ENCODE measurements around the gene LHPP.

LHPP gene

GRCh38 chr10:124594240-124594639 is 132.6 kb downstream of the LHPP start:
- Histone ChIP-seq H3K56ac (ENCODE audit: low read length) (no peak overlapping the region), H3K4me2 (ENCODE audit: low read length) (no peak overlapping the region), H2BK15ac (replicated peaks; ENCODE audit: low read depth) (no peak overlapping the region), H4K8ac (ENCODE audit: low read depth, low read length) (no peak overlapping the region), H3K4ac (ENCODE audit: low read depth, low read length) (no peak overlapping the region), H3K79me2 (ENCODE audit: control insufficient read depth, insufficient read depth, low read length) (no peaks in the 10 kb centered on the region), H3K79me1 (ENCODE audit: low read length) (no peaks in the 10 kb centered on the region), H3K27ac (ENCODE audit: low read depth, low read length) (no peak overlapping the region), H3K4me3 (ENCODE audit: low read length) (no peak overlapping the region), H3K27me3 (ENCODE audit: insufficient read depth, low read length, poor library complexity) (no peaks in the 10 kb centered on the region), H4K5ac (ENCODE audit: low read length) (no peak overlapping the region), H3K18ac (ENCODE audit: low read length) (no peak overlapping the region), H2BK5ac (ENCODE audit: low read length) (no peak overlapping the region), H2BK120ac (ENCODE audit: low read depth, low read length) (no peak overlapping the region), H3K9ac (ENCODE audit: low read length) (no peak overlapping the region), H2AK5ac (ENCODE audit: low read length) (no peak overlapping the region), H3K4me1 (ENCODE audit: control insufficient read depth, low read depth, low read length) (no peaks in the 10 kb centered on the region), H3K23ac (ENCODE audit: low read length) (no peak overlapping the region), H3K36me3 (ENCODE audit: control insufficient read depth, insufficient read depth, low read length) (no peaks in the 10 kb centered on the region)
- DNase-seq, result no peak
- WGBS (ENCODE audit: extremely low coverage, insufficient coverage, low lambda C conversion rate), result no CpG with 5 or more reads among the region's 6 CpGs

- Histone ChIP-seq H2BK5ac (ENCODE audit: low read length) (no peak overlapping the region), H3K56ac (ENCODE audit: low read length) (no peak overlapping the region), H3K4me3 (ENCODE audit: low read length) (no peak overlapping the region), H2AK5ac (ENCODE audit: low read length) (no peak overlapping the region), H2BK120ac (ENCODE audit: low read depth, low read length) (no peak overlapping the region), H3K27ac (ENCODE audit: low read depth, low read length) (no peak overlapping the region), H3K79me2 (ENCODE audit: control insufficient read depth, insufficient read depth, low read length) (no peaks in the 10 kb centered on the region), H3K18ac (ENCODE audit: low read length) (no peak overlapping the region), H3K4ac (ENCODE audit: low read depth, low read length) (no peak overlapping the region), H3K36me3 (ENCODE audit: control insufficient read depth, insufficient read depth, low read length) (no peaks in the 10 kb centered on the region), H3K79me1 (ENCODE audit: low read length) (no peaks in the 10 kb centered on the region), H2BK15ac (replicated peaks; ENCODE audit: low read depth) (no peak overlapping the region), H3K27me3 (ENCODE audit: insufficient read depth, low read length, poor library complexity) (no peaks in the 10 kb centered on the region), H4K5ac (ENCODE audit: low read length) (no peak overlapping the region), H3K9ac (ENCODE audit: low read length) (no peak overlapping the region), H3K23ac (ENCODE audit: low read length) (no peak overlapping the region), H3K4me1 (ENCODE audit: control insufficient read depth, low read depth, low read length) (no peaks in the 10 kb centered on the region), H4K8ac (ENCODE audit: low read depth, low read length) (no peak overlapping the region), H3K4me2 (ENCODE audit: low read length) (no peak overlapping the region)
- no CpG with 5 or more reads among the region's 9 CpGs for WGBS (ENCODE audit: extremely low coverage, insufficient coverage, low lambda C conversion rate)
- no peak for DNase-seq
Observed at GRCh38 chr10:124595143-124595883, 133.7 kb downstream of the LHPP start.

- no peak overlapping the region for H3K4me2 ChIP-seq (ENCODE audit: low read length)
- H3K56ac ChIP-seq (ENCODE audit: low read length), result no peak overlapping the region
- H3K27ac ChIP-seq (ENCODE audit: low read depth, low read length), result no peak overlapping the region
- no peak overlapping the region for H3K9ac ChIP-seq (ENCODE audit: low read length)
- no peak overlapping the region for H2BK15ac ChIP-seq (replicated peaks; ENCODE audit: low read depth)
- WGBS (ENCODE audit: extremely low coverage, insufficient coverage, low lambda C conversion rate), result no CpG with 5 or more reads among the region's 18 CpGs
- H3K4me3 ChIP-seq (ENCODE audit: low read length), result no peak overlapping the region
- no peak overlapping the region for H3K23ac ChIP-seq (ENCODE audit: low read length)
- no peak overlapping the region for H2AK5ac ChIP-seq (ENCODE audit: low read length)
- H4K8ac ChIP-seq (ENCODE audit: low read depth, low read length), result no peak overlapping the region
- H3K4me1 ChIP-seq (ENCODE audit: control insufficient read depth, low read depth, low read length), result no peaks in the 10 kb centered on the region
- no peaks in the 10 kb centered on the region for H3K79me1 ChIP-seq (ENCODE audit: low read length)
- H3K27me3 ChIP-seq (ENCODE audit: insufficient read depth, low read length, poor library complexity), result no peaks in the 10 kb centered on the region
- H3K4ac ChIP-seq (ENCODE audit: low read depth, low read length), result no peak overlapping the region
- no peak overlapping the region for H3K18ac ChIP-seq (ENCODE audit: low read length)
- no peaks in the 10 kb centered on the region for H3K36me3 ChIP-seq (ENCODE audit: control insufficient read depth, insufficient read depth, low read length)
- no peak overlapping the region for H2BK120ac ChIP-seq (ENCODE audit: low read depth, low read length)
- no peak for DNase-seq
- no peaks in the 10 kb centered on the region for H3K79me2 ChIP-seq (ENCODE audit: control insufficient read depth, insufficient read depth, low read length)
- H4K5ac ChIP-seq (ENCODE audit: low read length), result no peak overlapping the region
- H2BK5ac ChIP-seq (ENCODE audit: low read length), result no peak overlapping the region
Observed at GRCh38 chr10:124596116-124596785, 134.6 kb downstream of the LHPP start.

- Histone ChIP-seq H3K4me2 (ENCODE audit: low read length) (no peak overlapping the region), H3K4me3 (ENCODE audit: low read length) (no peak overlapping the region), H3K23ac (ENCODE audit: low read length) (no peak overlapping the region), H3K79me2 (ENCODE audit: control insufficient read depth, insufficient read depth, low read length) (no peaks in the 10 kb centered on the region), H2BK120ac (ENCODE audit: low read depth, low read length) (no peak overlapping the region), H3K36me3 (ENCODE audit: control insufficient read depth, insufficient read depth, low read length) (no peaks in the 10 kb centered on the region), H3K27me3 (ENCODE audit: insufficient read depth, low read length, poor library complexity) (no peaks in the 10 kb centered on the region), H4K5ac (ENCODE audit: low read length) (no peak overlapping the region), H3K9ac (ENCODE audit: low read length) (no peak overlapping the region), H3K56ac (ENCODE audit: low read length) (no peak overlapping the region), H3K4me1 (ENCODE audit: control insufficient read depth, low read depth, low read length) (no peaks in the 10 kb centered on the region), H3K4ac (ENCODE audit: low read depth, low read length) (no peak overlapping the region), H3K18ac (ENCODE audit: low read length) (no peak overlapping the region), H2BK5ac (ENCODE audit: low read length) (no peak overlapping the region), H3K79me1 (ENCODE audit: low read length) (no peaks in the 10 kb centered on the region), H4K8ac (ENCODE audit: low read depth, low read length) (no peak overlapping the region), H2BK15ac (replicated peaks; ENCODE audit: low read depth) (no peak overlapping the region), H2AK5ac (ENCODE audit: low read length) (no peak overlapping the region), H3K27ac (ENCODE audit: low read depth, low read length) (no peak overlapping the region)
- no peak for DNase-seq
- WGBS (ENCODE audit: extremely low coverage, insufficient coverage, low lambda C conversion rate), result no CpG with 5 or more reads among the region's 21 CpGs
Observed at GRCh38 chr10:124596962-124597845, 135.6 kb downstream of the LHPP start.

- no peak overlapping the region for H3K56ac ChIP-seq (ENCODE audit: low read length)
- H2BK15ac ChIP-seq (replicated peaks; ENCODE audit: low read depth), result no peak overlapping the region
- H3K79me1 ChIP-seq (ENCODE audit: low read length), result no peaks in the 10 kb centered on the region
- no peak overlapping the region for H2BK120ac ChIP-seq (ENCODE audit: low read depth, low read length)
- H3K23ac ChIP-seq (ENCODE audit: low read length), result no peak overlapping the region
- no peak for DNase-seq
- WGBS (ENCODE audit: extremely low coverage, insufficient coverage, low lambda C conversion rate), result no CpG with 5 or more reads among the region's 10 CpGs
- no peak overlapping the region for H2BK5ac ChIP-seq (ENCODE audit: low read length)
- H3K36me3 ChIP-seq (ENCODE audit: control insufficient read depth, insufficient read depth, low read length), result no peaks in the 10 kb centered on the region
- no peak overlapping the region for H3K4me3 ChIP-seq (ENCODE audit: low read length)
- H4K5ac ChIP-seq (ENCODE audit: low read length), result no peak overlapping the region
- H3K4me1 ChIP-seq (ENCODE audit: control insufficient read depth, low read depth, low read length), result no peaks in the 10 kb centered on the region
- no peak overlapping the region for H3K18ac ChIP-seq (ENCODE audit: low read length)
- H2AK5ac ChIP-seq (ENCODE audit: low read length), result no peak overlapping the region
- no peak overlapping the region for H3K27ac ChIP-seq (ENCODE audit: low read depth, low read length)
- no peak overlapping the region for H4K8ac ChIP-seq (ENCODE audit: low read depth, low read length)
- H3K4me2 ChIP-seq (ENCODE audit: low read length), result no peak overlapping the region
- H3K27me3 ChIP-seq (ENCODE audit: insufficient read depth, low read length, poor library complexity), result no peaks in the 10 kb centered on the region
- no peaks in the 10 kb centered on the region for H3K79me2 ChIP-seq (ENCODE audit: control insufficient read depth, insufficient read depth, low read length)
- H3K9ac ChIP-seq (ENCODE audit: low read length), result no peak overlapping the region
- no peak overlapping the region for H3K4ac ChIP-seq (ENCODE audit: low read depth, low read length)
Observed at GRCh38 chr10:124597846-124598165, 136.2 kb downstream of the LHPP start.

All from mesendoderm (in vitro differentiated cells).